ACHN (cell line): ENCODE data around the gene POFUT1.

Source experiments
- DNase-seq: peaks from one replicate; pipeline ENCODE4 v3.0.0-alpha.2; 2015
- in situ Hi-C: cut with HindIII; loops from 2 replicates; pipeline ENCODE4 v1.10.0; 2017; ENCODE audit warnings: low sequenced_read_pairs, low pct_ligation_motif_present, low pct_unique_long_range_greater_than_20kb

The POFUT1 gene

GRCh38 chr20:32204205-32205109, 3.2 kb upstream of the POFUT1 start:
- no peak for DNase-seq
- in situ Hi-C loops, result no loop called here

- in situ Hi-C loops, result no loop called here
- DNase-seq, result no peak
Observed at GRCh38 chr20:32205110-32205842, 2.4 kb upstream of the POFUT1 start.

GRCh38 chr20:32205843-32206759, 1.6 kb upstream of the POFUT1 start:
- in situ Hi-C loops, result no loop called here

GRCh38 chr20:32206760-32207625, 687 bp upstream of the POFUT1 start:
- DNase-seq, result no peak

More at GRCh38 chr20:32205843-32206759, 1.6 kb upstream of the POFUT1 start:
- DNase-seq, result no peak

GRCh38 chr20:32208499-32209154, 947 bp downstream of the POFUT1 start:
- in situ Hi-C loops, result no loop called here
- no peak for DNase-seq

More at GRCh38 chr20:32206760-32207625, 687 bp upstream of the POFUT1 start:
- in situ Hi-C loops, result no loop called here

- DNase-seq, result no peak
- in situ Hi-C loops, result no loop called here
Observed at GRCh38 chr20:32209850-32210605, 2.3 kb downstream of the POFUT1 start.

GRCh38 chr20:32213870-32214269, 6.2 kb downstream of the POFUT1 start:
- no peak for DNase-seq
- in situ Hi-C loops, result no loop called here

GRCh38 chr20:32215147-32215546, 7.5 kb downstream of the POFUT1 start:
- in situ Hi-C loops, result no loop called here
- DNase-seq, result no peak

- in situ Hi-C loops, result no loop called here
Observed at GRCh38 chr20:32215729-32216128, 8.0 kb downstream of the POFUT1 start.

GRCh38 chr20:32216179-32217142, 8.8 kb downstream of the POFUT1 start:
- DNase-seq, result no peak
- in situ Hi-C loops, result no loop called here

More at GRCh38 chr20:32215729-32216128, 8.0 kb downstream of the POFUT1 start:
- DNase-seq, result no peak

GRCh38 chr20:32218156-32218900, 10.6 kb downstream of the POFUT1 start:
- in situ Hi-C loops, result no loop called here

GRCh38 chr20:32224463-32224862, 16.8 kb downstream of the POFUT1 start:
- DNase-seq, result no peak
- in situ Hi-C loops, result no loop called here

More at GRCh38 chr20:32218156-32218900, 10.6 kb downstream of the POFUT1 start:
- no peak for DNase-seq

GRCh38 chr20:32226391-32226790, 18.7 kb downstream of the POFUT1 start:
- in situ Hi-C loops, result no loop called here
- no peak for DNase-seq

GRCh38 chr20:32227306-32227705, 19.6 kb downstream of the POFUT1 start:
- in situ Hi-C loops, result no loop called here
- no peak for DNase-seq
